Pancreas (tissue), 10 donors: ENCODE results near the gene TMEM107. TPM values are rescaled to one million over a fixed set of nuclear protein-coding genes. Genes with fewer than 3 reads are reported as not detected.
A peak's percentile ranks its signal among the peaks of the same experiment; 100 is the strongest.

Experiments
- ATAC-seq, 4 donors: fragments of 200-7000 bp; cut with Tn5 transposase; one replicate each; pipeline versions ENCODE4 v1.8.0 to v1.9.1; 2020; ENCODE audit warnings: mild to moderate bottlenecking in 4 of 4, moderate library complexity in 4 of 4
- DNase-seq, 6 donors: peaks; one replicate each; pipeline ENCODE4 v3.0.0-alpha.2; 2020
- FAIRE-seq: peaks from 2 replicates; lab custom pipeline; 2012; peaks lifted over from hg19 to GRCh38; lab: Jason Lieb, UNC
- H3K27ac ChIP-seq, 4 donors: fragments of 200-600 bp; sonication (generic); 1 replicate in 3 of 4; 2 replicates in 1 of 4; pipeline versions ENCODE4 v1.5.0 to v1.8.0; 2020
- H3K27me3 ChIP-seq, 4 donors: fragments of 200-600 bp; one replicate each; pipeline ENCODE4 v1.8.0; 2021
- H3K36me3 ChIP-seq, 3 donors: fragments of 200-600 bp; sonication (generic) in 1 of 3; one replicate each; pipeline versions ENCODE4 v1.5.0 to v1.8.0; 2020 to 2021
- H3K4me1 ChIP-seq, 3 donors: fragments of 200-600 bp; one replicate each; pipeline ENCODE4 v1.8.0; 2021
- H3K4me3 ChIP-seq, 4 donors: fragments of 200-600 bp; sonication (generic) in 2 of 4; one replicate each; pipeline versions ENCODE4 v1.5.0 to v1.8.0; 2020 to 2021
- H3K9me3 ChIP-seq, 4 donors: fragments of 200-600 bp; one replicate each; pipeline ENCODE4 v1.8.0; 2021
- WGBS, 2 donors: extraction: QIAGEN DNeasy Blood & Tissue Kit; methylation state at CpG; one replicate each; pipeline ENCODE4 v1.1.7; 2013; 5-methylcytosine and 5-hydroxymethylcytosine counted together
- intact Hi-C, 3 donors: fragments of 100-400 bp; cut with DNase I; formaldehyde crosslinking; loops; one replicate each; pipeline versions ENCODE4 v1.11.1 to v1.14.2; 2022
- polyA plus RNA-seq, 2 donors: library from polyadenylated mRNA; stranded (reverse); fragments of 200-250 nt; gene quantifications; one replicate each; pipeline ENCODE4 v1.2.3, GENCODE V29; 2013
- total RNA-seq, 6 donors: library from RNA; stranded (reverse); fragmentation: NEBNext Ultra II Directional in 4 of 6; extraction: Animal tissue kit (Norgen Biotek cat#: 25700) in 4 of 6; gene quantifications; one replicate each; pipeline versions ENCODE4 v1.2.1 to v1.2.4, GENCODE V29; 2021 to 2023
- TF ChIP-seq, protein P1 (sequence below), 4 donors: fragments of 200-600 bp; sonication (generic) in 3 of 4; IDR thresholded peaks; one replicate each; pipeline versions ENCODE4 v1.5.0 to v1.8.0; 2021; ENCODE audit warnings: antibody characterized with exemption in 4 of 4
- donor health status: healthy with polysubstance abuse.
- donor health status: DM: no; HTN: no; CAD: no; lungs with moderate emphysema.
- donor health status: DM: no; HTN: no; CAD: no.
- donor health status: control.
- donor health status: control.
- donor health status: Bipolar disorder and iron deficiency.
- donor health status: DM: yes; HTN: yes; CAD: no.
- donor health status: DM: no; HTN: no; CAD: no.
- donor health status: DM: no; HTN: no; CAD: no.
- donor health status: DM: yes; HTN: yes; CAD: no.

The TMEM107 gene
- total and polyA plus RNA-seq, 8 donors, result 5.2 to 11.1 (median 6.3) TPM

DNA sequence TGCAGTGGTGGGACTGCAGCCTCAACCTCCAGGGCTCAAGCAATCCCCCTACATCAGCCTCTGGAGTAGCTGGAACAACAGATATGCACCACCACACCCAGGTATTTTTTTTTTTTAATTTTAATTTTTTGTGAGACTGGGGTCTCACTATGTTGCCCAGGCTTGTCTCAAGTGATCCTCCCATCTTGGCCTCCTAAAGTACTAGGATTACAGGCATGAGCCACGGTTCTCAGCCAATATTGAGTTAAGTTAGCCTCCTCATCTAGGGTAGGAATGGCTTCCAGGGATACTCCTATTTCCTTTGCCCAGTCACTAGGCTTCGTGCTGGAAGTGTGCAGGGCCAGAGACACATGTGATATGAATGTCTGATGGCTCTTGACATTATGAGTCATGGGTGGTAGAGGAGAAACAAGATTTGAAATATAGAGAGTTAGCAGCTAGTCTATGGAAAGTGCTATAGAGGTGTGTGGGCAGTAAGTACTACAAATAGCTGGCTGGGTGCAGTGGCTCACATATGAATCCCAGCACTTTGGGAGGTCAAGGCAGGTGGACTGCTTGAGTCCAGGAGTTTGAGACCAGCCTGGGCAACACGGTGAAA, 44.2 kb downstream of the TMEM107 start:
- FAIRE-seq (no peak), ATAC-seq (no peak), DNase-seq (no peak)
- Histone ChIP-seq H3K36me3 (no peaks in the 10 kb centered on the region), H3K4me3 (no peak overlapping the region), H3K4me1 (no peaks in the 10 kb centered on the region), H3K27me3 (no peaks in the 10 kb centered on the region), H3K9me3 (no peaks in the 10 kb centered on the region), H3K27ac (no peak overlapping the region)
- intact Hi-C loops, result no loop called here
- WGBS, 2 donors, result 56 to 67% methylated on average over 3 of the region's 3 CpGs
- TF ChIP-seq, protein P1, sequence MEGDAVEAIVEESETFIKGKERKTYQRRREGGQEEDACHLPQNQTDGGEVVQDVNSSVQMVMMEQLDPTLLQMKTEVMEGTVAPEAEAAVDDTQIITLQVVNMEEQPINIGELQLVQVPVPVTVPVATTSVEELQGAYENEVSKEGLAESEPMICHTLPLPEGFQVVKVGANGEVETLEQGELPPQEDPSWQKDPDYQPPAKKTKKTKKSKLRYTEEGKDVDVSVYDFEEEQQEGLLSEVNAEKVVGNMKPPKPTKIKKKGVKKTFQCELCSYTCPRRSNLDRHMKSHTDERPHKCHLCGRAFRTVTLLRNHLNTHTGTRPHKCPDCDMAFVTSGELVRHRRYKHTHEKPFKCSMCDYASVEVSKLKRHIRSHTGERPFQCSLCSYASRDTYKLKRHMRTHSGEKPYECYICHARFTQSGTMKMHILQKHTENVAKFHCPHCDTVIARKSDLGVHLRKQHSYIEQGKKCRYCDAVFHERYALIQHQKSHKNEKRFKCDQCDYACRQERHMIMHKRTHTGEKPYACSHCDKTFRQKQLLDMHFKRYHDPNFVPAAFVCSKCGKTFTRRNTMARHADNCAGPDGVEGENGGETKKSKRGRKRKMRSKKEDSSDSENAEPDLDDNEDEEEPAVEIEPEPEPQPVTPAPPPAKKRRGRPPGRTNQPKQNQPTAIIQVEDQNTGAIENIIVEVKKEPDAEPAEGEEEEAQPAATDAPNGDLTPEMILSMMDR (IDR thresholded peaks at IDR 0.05), result no peak

GRCh38 chr17:8128125-8128784, 47.9 kb downstream of the TMEM107 start:
- no peak for FAIRE-seq
- no peaks in the 10 kb centered on the region for H3K9me3 ChIP-seq
- TF ChIP-seq, protein P1 (IDR thresholded peaks at IDR 0.05), result no peak
- H3K27ac ChIP-seq, result no peak overlapping the region
- H3K36me3 ChIP-seq, result no peaks in the 10 kb centered on the region
- no peak overlapping the region for H3K4me3 ChIP-seq
- WGBS, 2 donors, result 65 to 69% methylated on average over 14 of the region's 14 CpGs
- peaks cover 0 to 26% (median 5%) of the 10 kb centered on the region in 3 donors for H3K4me1 ChIP-seq
- H3K27me3 ChIP-seq, result no peaks in the 10 kb centered on the region
- DNase-seq, result no peak
- ATAC-seq, result no peak
- intact Hi-C loops, result loop anchor here in 1 of 3 donors (5.0 to 10.0 kb wide), 2 partner anchors 34 to 57 kb away; partner anchors contain the start of gene VAMP2

- Histone ChIP-seq H3K4me3 (peak overlapping the region; percentile 40 to 65 (median 53)), H3K4me1 (peaks cover 5 to 36% (median 14%) of the 10 kb centered on the region in 3 donors), H3K27ac (peak overlapping the region in 2 of 4 donors; percentile 42 to 46), H3K36me3 (no peaks in the 10 kb centered on the region), H3K9me3 (no peaks in the 10 kb centered on the region), H3K27me3 (peaks cover 0 to 6% (median 0%) of the 10 kb centered on the region in 4 donors)
- intact Hi-C loops, result loop anchor here in 1 of 3 donors (5.0 to 10.0 kb wide), 2 partner anchors 36 to 58 kb away; partner anchors contain the start of gene VAMP2
- DNase-seq (peak in 4 of 6 donors; percentile 44 to 84 (median 70)), ATAC-seq (peak; percentile 40 to 72 (median 56)), FAIRE-seq (no peak)
- TF ChIP-seq, protein P1 (IDR thresholded peaks at IDR 0.05), result no peak
- WGBS, 2 donors, result 0% methylated on average over 34 to 45 of the region's 45 CpGs
Observed at GRCh38 chr17:8126491-8127066, 49.6 kb downstream of the TMEM107 start.

DNA sequence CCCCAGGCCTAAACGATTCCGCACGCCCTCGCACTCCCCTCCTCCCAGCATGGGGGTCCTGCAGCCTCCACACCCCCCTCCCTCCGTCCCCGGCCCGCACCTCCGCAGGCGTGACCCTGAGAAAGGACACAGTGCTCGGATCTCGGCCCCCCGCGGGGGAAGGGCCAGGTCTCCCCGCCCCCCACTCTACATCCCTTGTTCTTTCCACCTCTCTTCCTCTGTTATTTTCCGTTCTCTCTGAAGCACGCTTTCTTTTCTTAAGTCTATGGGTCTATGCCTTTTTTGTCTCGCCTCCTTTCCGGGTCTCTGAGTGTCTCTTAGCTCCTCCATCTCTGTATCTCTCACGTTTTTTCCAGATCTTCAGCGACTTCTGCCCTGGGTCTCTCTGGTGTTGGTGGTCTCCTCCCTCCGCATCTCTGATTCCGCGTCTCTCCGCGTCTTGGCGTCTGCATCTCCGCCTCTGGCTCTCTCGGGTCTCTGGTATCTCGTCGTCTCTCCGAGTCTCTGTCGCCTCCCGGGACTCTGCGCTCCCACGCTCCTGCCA, 50.2 kb downstream of the TMEM107 start:
- FAIRE-seq, result no peak
- TF ChIP-seq, protein P1 (IDR thresholded peaks at IDR 0.05), result no peak
- intact Hi-C loops, result loop anchor here in 1 of 3 donors (5.0 to 10.0 kb wide), 2 partner anchors 36 to 59 kb away; partner anchors contain the start of gene VAMP2
- 1% methylated on average over 34 to 35 of the region's 35 CpGs for WGBS, 2 donors
- Histone ChIP-seq H3K36me3 (no peaks in the 10 kb centered on the region), H3K4me3 (peak overlapping the region; percentile 40 to 65 (median 53)), H3K9me3 (no peaks in the 10 kb centered on the region), H3K27ac (peak overlapping the region in 1 of 4 donors; percentile 46), H3K4me1 (peaks cover 9 to 41% (median 20%) of the 10 kb centered on the region in 3 donors), H3K27me3 (peaks cover 0 to 6% (median 0%) of the 10 kb centered on the region in 4 donors)
- peak in 2 of 6 donors; percentile 60 to 84 for DNase-seq
- ATAC-seq, result peak in 2 of 4 donors; percentile 1 to 3
